ENCODE results near the gene SYNGAP1.

SYNGAP1 gene

DNA sequence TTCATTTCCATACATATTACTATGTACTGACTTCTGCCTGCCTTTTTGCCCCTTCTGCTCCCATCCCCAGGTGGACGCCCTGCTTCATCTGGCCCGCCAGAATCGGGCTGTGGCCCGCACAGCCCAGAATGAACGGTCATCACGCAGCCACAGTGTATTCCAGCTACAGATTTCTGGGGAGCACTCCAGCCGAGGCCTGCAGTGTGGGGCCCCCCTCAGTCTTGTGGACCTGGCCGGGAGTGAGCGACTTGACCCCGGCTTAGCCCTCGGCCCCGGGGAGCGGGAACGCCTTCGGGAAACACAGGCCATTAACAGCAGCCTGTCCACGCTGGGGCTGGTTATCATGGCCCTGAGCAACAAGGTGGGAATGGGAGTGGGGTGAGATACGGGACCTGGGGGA lies 13.7 kb upstream of the SYNGAP1 start:
- Histone ChIP-seq H3K36me3 (ENCODE audit: insufficient read depth) (peaks cover 9% of the 10 kb centered on the region; the same call in 1 of the 2 replicates), H3K27me3 (ENCODE audit: insufficient read depth, low read depth) (no peaks in the 10 kb centered on the region), H2AFZ (ENCODE audit: low read depth) (no peak overlapping the region), H3K9ac (no peak overlapping the region), H3K27ac (no peak overlapping the region), H4K20me1 (ENCODE audit: insufficient read depth) (no peaks in the 10 kb centered on the region), H3K79me2 (ENCODE audit: insufficient read depth, low read depth) (no peaks in the 10 kb centered on the region), H3K4me1 (ENCODE audit: low read depth, poor library complexity, severe bottlenecking) (peaks cover 7% of the 10 kb centered on the region), H3K4me2 (no peak overlapping the region), H3K4me3 (IDR thresholded peaks at IDR 0.05; ENCODE audit: insufficient read depth, low read depth, low read length) (no peak overlapping the region)
- TF ChIP-seq, protein P1, sequence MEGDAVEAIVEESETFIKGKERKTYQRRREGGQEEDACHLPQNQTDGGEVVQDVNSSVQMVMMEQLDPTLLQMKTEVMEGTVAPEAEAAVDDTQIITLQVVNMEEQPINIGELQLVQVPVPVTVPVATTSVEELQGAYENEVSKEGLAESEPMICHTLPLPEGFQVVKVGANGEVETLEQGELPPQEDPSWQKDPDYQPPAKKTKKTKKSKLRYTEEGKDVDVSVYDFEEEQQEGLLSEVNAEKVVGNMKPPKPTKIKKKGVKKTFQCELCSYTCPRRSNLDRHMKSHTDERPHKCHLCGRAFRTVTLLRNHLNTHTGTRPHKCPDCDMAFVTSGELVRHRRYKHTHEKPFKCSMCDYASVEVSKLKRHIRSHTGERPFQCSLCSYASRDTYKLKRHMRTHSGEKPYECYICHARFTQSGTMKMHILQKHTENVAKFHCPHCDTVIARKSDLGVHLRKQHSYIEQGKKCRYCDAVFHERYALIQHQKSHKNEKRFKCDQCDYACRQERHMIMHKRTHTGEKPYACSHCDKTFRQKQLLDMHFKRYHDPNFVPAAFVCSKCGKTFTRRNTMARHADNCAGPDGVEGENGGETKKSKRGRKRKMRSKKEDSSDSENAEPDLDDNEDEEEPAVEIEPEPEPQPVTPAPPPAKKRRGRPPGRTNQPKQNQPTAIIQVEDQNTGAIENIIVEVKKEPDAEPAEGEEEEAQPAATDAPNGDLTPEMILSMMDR (conservative IDR thresholded peaks at IDR 0.05; ENCODE audit: low read depth, low read length), result no peak

GRCh38 chr6:33407132-33407718 lies 12.6 kb upstream of the SYNGAP1 start:
- Histone ChIP-seq H3K36me3 (ENCODE audit: insufficient read depth) (peaks cover 9% of the 10 kb centered on the region; the same call in 1 of the 2 replicates), H3K4me3 (IDR thresholded peaks at IDR 0.05; ENCODE audit: insufficient read depth, low read depth, low read length) (no peak overlapping the region), H3K9ac (no peak overlapping the region), H3K4me1 (ENCODE audit: low read depth, poor library complexity, severe bottlenecking) (peaks cover 12% of the 10 kb centered on the region), H4K20me1 (ENCODE audit: insufficient read depth) (no peaks in the 10 kb centered on the region), H3K27me3 (ENCODE audit: insufficient read depth, low read depth) (no peaks in the 10 kb centered on the region), H3K27ac (no peak overlapping the region), H3K4me2 (no peak overlapping the region), H3K79me2 (ENCODE audit: insufficient read depth, low read depth) (no peaks in the 10 kb centered on the region; the same call in 1 of the 2 replicates), H2AFZ (ENCODE audit: low read depth) (no peak overlapping the region)
- TF ChIP-seq, protein P1 (conservative IDR thresholded peaks at IDR 0.05; ENCODE audit: low read depth, low read length), result 0 out of 2 replicates have a peak, but pooled peaks have one; percentile 27

- TF ChIP-seq, protein P1 (conservative IDR thresholded peaks at IDR 0.05; ENCODE audit: low read depth, low read length), result no peak
- Histone ChIP-seq H3K27ac (peak overlapping the region; percentile 47), H2AFZ (ENCODE audit: low read depth) (peak overlapping the region; percentile 39; the same call in 1 of the 2 replicates), H3K9ac (peak overlapping the region; percentile 39), H3K36me3 (ENCODE audit: insufficient read depth) (0 out of 2 replicates have a peak, but pooled peaks cover 3% of the 10 kb centered on the region), H3K4me3 (IDR thresholded peaks at IDR 0.05; ENCODE audit: insufficient read depth, low read depth, low read length) (no peak overlapping the region), H3K27me3 (ENCODE audit: insufficient read depth, low read depth) (no peaks in the 10 kb centered on the region), H3K79me2 (ENCODE audit: insufficient read depth, low read depth) (no peaks in the 10 kb centered on the region; the same call in 1 of the 2 replicates), H3K4me2 (peak overlapping the region; percentile 67), H4K20me1 (ENCODE audit: insufficient read depth) (no peaks in the 10 kb centered on the region), H3K4me1 (ENCODE audit: low read depth, poor library complexity, severe bottlenecking) (peaks cover 12% of the 10 kb centered on the region)
Observed at GRCh38 chr6:33410050-33410710, 9.7 kb upstream of the SYNGAP1 start.

- H3K27ac ChIP-seq, result peak within 1 kb of the TSS; percentile 47
- peaks cover 15% of the 10 kb centered on the region for H3K4me1 ChIP-seq (ENCODE audit: low read depth, poor library complexity, severe bottlenecking)
- H3K36me3 ChIP-seq (ENCODE audit: insufficient read depth), result 0 out of 2 replicates have a peak, but pooled peaks cover under 1% of the 10 kb centered on the region
- TF ChIP-seq, protein P1 (conservative IDR thresholded peaks at IDR 0.05; ENCODE audit: low read depth, low read length), result no peak
- H3K79me2 ChIP-seq (ENCODE audit: insufficient read depth, low read depth), result peaks cover 3% of the 10 kb centered on the region; the same call in 1 of the 2 replicates
- H3K4me2 ChIP-seq, result peak within 1 kb of the TSS; percentile 81
- no peaks in the 10 kb centered on the region for H3K27me3 ChIP-seq (ENCODE audit: insufficient read depth, low read depth)
- H3K9ac ChIP-seq, result peak within 1 kb of the TSS; percentile 57
- H4K20me1 ChIP-seq (ENCODE audit: insufficient read depth), result no peaks in the 10 kb centered on the region
- H2AFZ ChIP-seq (ENCODE audit: low read depth), result peak within 1 kb of the TSS; percentile 39; the same call in 1 of the 2 replicates
- H3K4me3 ChIP-seq (IDR thresholded peaks at IDR 0.05; ENCODE audit: insufficient read depth, low read depth, low read length), result no peak within 1 kb of the TSS
Observed at GRCh38 chr6:33410711-33411631, 8.9 kb upstream of the SYNGAP1 start, which contains the start of gene PHF1. TSS of gene PHF1 (plus strand) at chr6:33411014. CDS start at chr6:33412264, 1,250 bp downstream.

Measured in KMS-11 (cell line).